Nephron (organoid): ENCODE data around the gene PODN.

Experiments used
- H3K27ac Mint-ChIP-seq, 3 experiments: 2 replicates each; pipeline ENCODE4 v1.8.0; 2020; ENCODE audit warnings: mixed read lengths in 3 of 3, mild to moderate bottlenecking in 2 of 3, moderate library complexity in 1 of 3
- H3K27me3 Mint-ChIP-seq: 2 replicates; pipeline ENCODE4 v1.8.0; 2021; ENCODE audit warnings: low read depth, mild to moderate bottlenecking, moderate library complexity, mixed read lengths
- H3K36me3 Mint-ChIP-seq: 2 replicates; pipeline ENCODE4 v1.8.0; 2020; ENCODE audit warnings: low read depth, mixed read lengths
- H3K4me1 Mint-ChIP-seq: 2 replicates; pipeline ENCODE4 v1.8.0; 2020; ENCODE audit warnings: mixed read lengths
- H3K4me3 Mint-ChIP-seq, 3 experiments: 2 replicates each; pipeline ENCODE4 v1.8.0; 2020; ENCODE audit warnings: mild to moderate bottlenecking in 3 of 3, mixed read lengths in 3 of 3, moderate library complexity in 2 of 3
- H3K9me3 Mint-ChIP-seq: 2 replicates; pipeline ENCODE4 v1.8.0; 2020; ENCODE audit warnings: mixed read lengths
- CTCF ChIP-seq, 3 experiments: fragments of 200-600 bp; sonication (generic); IDR thresholded peaks; one replicate each; pipeline ENCODE4 v1.5.0; 2021; ENCODE audit warnings: antibody characterized with exemption in 3 of 3; ENCODE audit not compliant: unreplicated experiment in 3 of 3

Gene PODN

GRCh38 chr1:53047737-53048736 is 14.0 kb upstream of the PODN start:
- no peak overlapping the region for H3K4me3 Mint-ChIP-seq
- H3K27me3 Mint-ChIP-seq = no peaks in the 10 kb centered on the region
- H3K4me1 Mint-ChIP-seq = peaks cover 49% of the 10 kb centered on the region
- no peaks in the 10 kb centered on the region for H3K9me3 Mint-ChIP-seq
- H3K36me3 Mint-ChIP-seq = peaks cover 35% of the 10 kb centered on the region
- TF ChIP-seq CTCF (IDR thresholded peaks at IDR 0.05; ENCODE audit: unreplicated experiment in 3 of 3) = no peak
- H3K27ac Mint-ChIP-seq = peak overlapping the region; percentile 14 to 38 (median 21)

GRCh38 chr1:53048960-53049573 is 12.9 kb upstream of the PODN start:
- Mint-ChIP-seq H3K9me3 (no peaks in the 10 kb centered on the region), H3K27me3 (no peaks in the 10 kb centered on the region), H3K36me3 (peaks cover 45% of the 10 kb centered on the region), H3K4me1 (peaks cover 49% of the 10 kb centered on the region), H3K27ac (peak overlapping the region in 2 of 3 experiments; percentile 21), H3K4me3 (no peak overlapping the region)
- TF ChIP-seq CTCF (IDR thresholded peaks at IDR 0.05; ENCODE audit: unreplicated experiment in 3 of 3) = no peak

- Mint-ChIP-seq H3K4me1 (peaks cover 49% of the 10 kb centered on the region), H3K27me3 (no peaks in the 10 kb centered on the region), H3K27ac (peak overlapping the region in 2 of 3 experiments; percentile 21), H3K9me3 (no peaks in the 10 kb centered on the region), H3K4me3 (no peak overlapping the region), H3K36me3 (peaks cover 49% of the 10 kb centered on the region)
- no peak for TF ChIP-seq CTCF (IDR thresholded peaks at IDR 0.05; ENCODE audit: unreplicated experiment in 3 of 3)
These were observed 12.4 kb upstream of the PODN start for GRCh38 chr1:53049574-53049967.

GRCh38 chr1:53050310-53050709 is 11.7 kb upstream of the PODN start:
- Mint-ChIP-seq H3K4me1 (peaks cover 49% of the 10 kb centered on the region), H3K4me3 (no peak overlapping the region), H3K27ac (peak overlapping the region in 2 of 3 experiments; percentile 18 to 21), H3K9me3 (no peaks in the 10 kb centered on the region), H3K27me3 (no peaks in the 10 kb centered on the region), H3K36me3 (peaks cover 51% of the 10 kb centered on the region)
- TF ChIP-seq CTCF (IDR thresholded peaks at IDR 0.05; ENCODE audit: unreplicated experiment in 3 of 3) = no peak

- TF ChIP-seq CTCF (IDR thresholded peaks at IDR 0.05; ENCODE audit: unreplicated experiment in 3 of 3) = no peak
- no peak overlapping the region for H3K4me3 Mint-ChIP-seq
- peaks cover 38% of the 10 kb centered on the region for H3K4me1 Mint-ChIP-seq
- H3K9me3 Mint-ChIP-seq = no peaks in the 10 kb centered on the region
- H3K36me3 Mint-ChIP-seq = peaks cover 47% of the 10 kb centered on the region
- H3K27me3 Mint-ChIP-seq = no peaks in the 10 kb centered on the region
- no peak overlapping the region for H3K27ac Mint-ChIP-seq
These were observed 10.3 kb upstream of the PODN start for GRCh38 chr1:53051676-53052075.
